Keratinocyte (primary cell): ENCODE results near the gene SDK2. TPM values are rescaled to one million over a fixed set of nuclear protein-coding genes. Genes with fewer than 3 reads are reported as not detected.

Experiments
- DNase-seq: peaks from one replicate; pipeline ENCODE4 v3.0.0-alpha.2; 2011; ENCODE audit warnings: low read depth, missing footprints, low spot score
- FAIRE-seq: peaks from 2 replicates; lab custom pipeline; 2011; peaks lifted over from hg19 to GRCh38; lab: Jason Lieb, UNC
- H2AFZ ChIP-seq: 2 replicates; pipeline ENCODE4 v1.6.0; 2012; ENCODE audit warnings: low read length, control low read depth, inconsistent platforms; ENCODE audit not compliant: control insufficient read depth
- H3K27ac ChIP-seq: 2 replicates; pipeline ENCODE4 v1.5.1; 2011; ENCODE audit warnings: low read length; ENCODE audit not compliant: control insufficient read depth, insufficient read depth
- H3K27me3 ChIP-seq: 3 replicates; pipeline ENCODE4 v1.6.0; 2011; ENCODE audit warnings: low read length; ENCODE audit not compliant: control insufficient read depth, insufficient read depth; ENCODE audit errors: extremely low read depth
- H3K36me3 ChIP-seq, 2 experiments: 2 replicates in 1 of 2; 3 replicates in 1 of 2; pipeline ENCODE4 v1.5.1; 2011; ENCODE audit warnings: low read length in 2 of 2, mild to moderate bottlenecking in 1 of 2; ENCODE audit not compliant: control insufficient read depth in 2 of 2, insufficient read depth in 2 of 2; ENCODE audit errors: extremely low read depth in 1 of 2
- H3K4me1 ChIP-seq: 3 replicates; pipeline ENCODE4 v1.5.1; 2011; ENCODE audit warnings: low read length; ENCODE audit not compliant: control insufficient read depth, insufficient read depth; ENCODE audit errors: extremely low read depth
- H3K4me2 ChIP-seq: 3 replicates; pipeline ENCODE4 v1.6.0; 2011; ENCODE audit warnings: low read depth, low read length; ENCODE audit not compliant: control insufficient read depth, insufficient read depth; ENCODE audit errors: extremely low read depth
- H3K4me3 ChIP-seq, 3 experiments: fragments of 200-600 bp in 1 of 3; sonication (generic) in 1 of 3; 2 replicates in 2 of 3; 3 replicates in 1 of 3; pipeline ENCODE4 v1.5.1; 2011 to 2016; ENCODE audit warnings: low read length in 3 of 3, mild to moderate bottlenecking in 3 of 3, control low read depth in 2 of 3, inconsistent platforms in 1 of 3, low read depth in 1 of 3, mixed read lengths in 1 of 3, mixed run types in 1 of 3, moderate library complexity in 1 of 3; ENCODE audit not compliant: control insufficient read depth in 2 of 3, insufficient read depth in 2 of 3; ENCODE audit errors: extremely low read depth in 1 of 3
- H3K79me2 ChIP-seq: 2 replicates; pipeline ENCODE4 v1.6.0; 2012; ENCODE audit warnings: low read length; ENCODE audit not compliant: control insufficient read depth, insufficient read depth
- H3K9ac ChIP-seq: 3 replicates; pipeline ENCODE4 v1.6.0; 2011; ENCODE audit warnings: low read length; ENCODE audit not compliant: control insufficient read depth, insufficient read depth; ENCODE audit errors: extremely low read depth
- H3K9me1 ChIP-seq: 3 replicates; pipeline ENCODE4 v1.6.0; 2011; ENCODE audit warnings: low read length; ENCODE audit not compliant: control insufficient read depth, insufficient read depth; ENCODE audit errors: extremely low read depth
- H3K9me3 ChIP-seq: 2 replicates; pipeline ENCODE4 v1.5.1; 2012; ENCODE audit warnings: low read depth, low read length; ENCODE audit not compliant: control insufficient read depth
- H4K20me1 ChIP-seq: 3 replicates; pipeline ENCODE4 v1.6.0; 2011; ENCODE audit warnings: low read length; ENCODE audit not compliant: control insufficient read depth, insufficient read depth; ENCODE audit errors: extremely low read depth
- EZH2 ChIP-seq: IDR thresholded peaks from one replicate; pipeline ENCODE4 v1.6.1; 2012; ENCODE audit warnings: inconsistent platforms, mild to moderate bottlenecking, low read length, moderate library complexity
- dilution Hi-C: fragments of 300-500 bp; cut with MboI; formaldehyde crosslinking; loops from one replicate; pipeline ENCODE4 v1.7.0; 2020; ENCODE audit warnings: low sequenced_read_pairs; ENCODE audit not compliant: extremely low pct_ligation_motif_present
- polyA plus RNA-seq, 5 experiments: library from polyadenylated mRNA; depleted of rRNA in 3 of 5; stranded (reverse) in 3 of 5; stranded (forward) in 1 of 5; unstranded in 1 of 5; fragments of >200 nt; gene quantifications; 1 replicate in 1 of 5; 2 replicates in 3 of 5; 3 replicates in 1 of 5; pipeline versions ENCODE4 v1.2.1 to v1.2.3, GENCODE V29; 2011 to 2012; ENCODE audit warnings: missing spikeins in 2 of 5, low read depth in 1 of 5, low replicate concordance in 1 of 5
- TF ChIP-seq, protein P1 (sequence below), 3 experiments: IDR thresholded peaks in 1 of 3; conservative IDR thresholded peaks in 1 of 3; optimal IDR thresholded peaks in 1 of 3; 2 replicates in 2 of 3; 3 replicates in 1 of 3; pipeline versions ENCODE3 to v1.5.1; 2011; ENCODE audit warnings: low read length in 3 of 3, mild to moderate bottlenecking in 3 of 3, moderate library complexity in 2 of 3, control low read depth in 1 of 3, inconsistent platforms in 1 of 3; ENCODE audit not compliant: insufficient read depth in 2 of 3; ENCODE audit errors: extremely low read depth in 1 of 3

Gene SDK2
- polyA plus RNA-seq, 1 donor (not counting 4 experiments of a cell fraction or from before 2014, with no cell fraction given), result 1.8 TPM

DNA sequence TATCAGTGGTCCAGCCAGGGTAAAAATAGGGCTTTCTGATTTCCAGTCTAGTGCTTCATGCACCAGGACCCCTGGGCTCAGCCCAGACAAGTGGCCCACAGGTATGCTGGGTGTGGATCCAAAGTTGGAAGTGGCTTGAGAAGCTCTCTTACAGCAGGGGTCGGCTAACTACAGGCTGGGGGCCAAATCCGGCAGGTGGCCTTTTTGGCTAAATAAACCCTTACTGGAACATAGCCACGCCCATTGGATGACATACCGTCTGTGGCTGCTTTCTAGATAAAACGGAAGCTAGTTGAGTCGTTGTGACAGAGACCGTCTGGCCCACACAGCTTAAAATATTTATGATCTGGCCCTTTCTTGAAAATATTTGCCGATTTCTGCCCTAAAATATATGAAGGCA is 213.4 kb downstream of the SDK2 start:
- H2AFZ ChIP-seq, result no peak overlapping the region
- H3K9me3 ChIP-seq, result no peaks in the 10 kb centered on the region
- H3K9ac ChIP-seq, result no peak overlapping the region
- no peaks in the 10 kb centered on the region for H3K36me3 ChIP-seq
- no peak for FAIRE-seq
- dilution Hi-C loops, result no loop called here
- no peaks in the 10 kb centered on the region for H4K20me1 ChIP-seq
- H3K4me1 ChIP-seq, result no peaks in the 10 kb centered on the region
- no peak overlapping the region for H3K27ac ChIP-seq
- H3K9me1 ChIP-seq, result no peaks in the 10 kb centered on the region
- DNase-seq, result no peak
- H3K4me3 ChIP-seq, result no peak overlapping the region
- H3K27me3 ChIP-seq, result no peaks in the 10 kb centered on the region
- H3K79me2 ChIP-seq, result no peaks in the 10 kb centered on the region
- no peak for TF ChIP-seq EZH2
- TF ChIP-seq, protein P1, sequence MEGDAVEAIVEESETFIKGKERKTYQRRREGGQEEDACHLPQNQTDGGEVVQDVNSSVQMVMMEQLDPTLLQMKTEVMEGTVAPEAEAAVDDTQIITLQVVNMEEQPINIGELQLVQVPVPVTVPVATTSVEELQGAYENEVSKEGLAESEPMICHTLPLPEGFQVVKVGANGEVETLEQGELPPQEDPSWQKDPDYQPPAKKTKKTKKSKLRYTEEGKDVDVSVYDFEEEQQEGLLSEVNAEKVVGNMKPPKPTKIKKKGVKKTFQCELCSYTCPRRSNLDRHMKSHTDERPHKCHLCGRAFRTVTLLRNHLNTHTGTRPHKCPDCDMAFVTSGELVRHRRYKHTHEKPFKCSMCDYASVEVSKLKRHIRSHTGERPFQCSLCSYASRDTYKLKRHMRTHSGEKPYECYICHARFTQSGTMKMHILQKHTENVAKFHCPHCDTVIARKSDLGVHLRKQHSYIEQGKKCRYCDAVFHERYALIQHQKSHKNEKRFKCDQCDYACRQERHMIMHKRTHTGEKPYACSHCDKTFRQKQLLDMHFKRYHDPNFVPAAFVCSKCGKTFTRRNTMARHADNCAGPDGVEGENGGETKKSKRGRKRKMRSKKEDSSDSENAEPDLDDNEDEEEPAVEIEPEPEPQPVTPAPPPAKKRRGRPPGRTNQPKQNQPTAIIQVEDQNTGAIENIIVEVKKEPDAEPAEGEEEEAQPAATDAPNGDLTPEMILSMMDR (optimal IDR thresholded peaks at IDR 0.05 in 1 of 3, IDR thresholded peaks at IDR 0.05 in 1 of 3, conservative IDR thresholded peaks at IDR 0.05 in 1 of 3; ENCODE audit: extremely low read depth in 1 of 3, insufficient read depth in 2 of 3, low read length in 3 of 3), result no peak
- H3K4me2 ChIP-seq, result no peak overlapping the region

DNA sequence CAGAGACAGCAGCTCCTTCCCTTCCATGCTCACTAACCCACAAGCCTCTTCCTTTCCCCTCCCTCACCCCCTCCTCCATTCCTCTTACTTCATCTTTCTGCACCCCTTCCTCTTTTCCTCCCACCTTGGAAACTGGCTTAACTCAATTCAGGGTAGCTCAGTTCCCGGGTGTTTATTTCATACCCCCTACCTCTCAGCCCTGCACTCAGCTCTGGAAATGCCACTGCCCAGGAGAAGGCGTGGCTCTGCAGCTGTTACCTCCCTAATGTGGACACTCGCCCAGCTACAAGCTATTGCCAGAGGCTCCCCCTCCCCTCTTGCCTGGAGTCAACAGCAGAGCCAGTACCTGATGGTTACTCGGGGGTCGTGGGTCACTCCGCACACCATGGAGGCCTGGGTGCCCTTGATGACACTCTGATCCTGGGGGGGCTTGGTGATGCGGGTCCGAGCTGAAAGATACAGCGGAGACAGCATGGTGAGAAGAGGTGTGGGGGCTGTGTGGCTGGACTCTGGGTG is 214.0 kb downstream of the SDK2 start:
- Histone ChIP-seq H3K4me1 (no peaks in the 10 kb centered on the region), H4K20me1 (no peaks in the 10 kb centered on the region), H3K9me1 (no peaks in the 10 kb centered on the region), H3K27ac (no peak overlapping the region), H3K4me3 (no peak overlapping the region), H3K36me3 (no peaks in the 10 kb centered on the region), H2AFZ (no peak overlapping the region), H3K27me3 (no peaks in the 10 kb centered on the region), H3K79me2 (no peaks in the 10 kb centered on the region), H3K9ac (no peak overlapping the region), H3K4me2 (no peak overlapping the region), H3K9me3 (no peaks in the 10 kb centered on the region)
- DNase-seq (no peak), FAIRE-seq (no peak)
- dilution Hi-C loops, result no loop called here
- TF ChIP-seq, protein P1 (optimal IDR thresholded peaks at IDR 0.05 in 1 of 3, IDR thresholded peaks at IDR 0.05 in 1 of 3, conservative IDR thresholded peaks at IDR 0.05 in 1 of 3; ENCODE audit: extremely low read depth in 1 of 3, insufficient read depth in 2 of 3, low read length in 3 of 3), result no peak
- no peak for TF ChIP-seq EZH2
